ENCODE data around the gene THRB.

THRB gene

DNA sequence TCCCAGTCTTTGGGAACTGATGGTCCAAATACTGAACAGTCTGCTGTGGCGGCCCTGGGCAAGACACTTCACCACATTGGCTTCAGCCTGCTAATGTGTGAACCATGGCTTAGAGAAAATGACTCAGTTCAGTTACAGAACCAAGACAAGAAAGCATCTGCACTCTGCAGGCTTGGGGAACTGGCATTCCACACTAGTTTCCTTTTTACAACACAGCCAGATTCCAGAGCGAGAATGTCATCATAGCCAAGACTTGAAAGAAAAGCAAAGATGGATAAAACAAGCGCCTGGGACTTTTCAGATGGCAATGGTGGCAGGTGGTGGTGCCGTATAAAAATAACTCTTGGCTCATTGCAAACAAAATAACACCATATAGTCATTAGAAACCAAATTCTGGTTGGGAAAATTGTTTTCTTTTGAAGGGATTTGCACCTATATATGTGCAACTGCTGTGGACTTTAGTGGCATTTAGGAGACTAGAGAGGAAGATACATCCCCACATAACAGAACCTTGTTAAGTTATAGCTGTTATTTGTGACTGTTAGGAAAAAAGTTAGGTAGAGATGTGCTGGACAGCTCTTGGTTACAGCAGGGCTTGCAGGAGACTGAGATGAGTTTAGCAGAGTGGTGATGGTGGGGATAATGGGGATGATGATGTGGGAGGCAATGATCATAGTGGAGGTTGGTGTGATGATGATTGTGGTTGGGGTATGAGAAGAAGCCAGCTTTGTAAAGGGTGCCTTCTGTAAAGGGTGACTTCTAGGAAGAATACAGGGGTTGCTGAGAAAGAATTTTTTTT, 273.6 kb downstream of the THRB start:
- FAIRE-seq: no peak
- DNase-seq (ENCODE audit: insufficient read length, low spot score): no peak
- TF ChIP-seq, protein P1, sequence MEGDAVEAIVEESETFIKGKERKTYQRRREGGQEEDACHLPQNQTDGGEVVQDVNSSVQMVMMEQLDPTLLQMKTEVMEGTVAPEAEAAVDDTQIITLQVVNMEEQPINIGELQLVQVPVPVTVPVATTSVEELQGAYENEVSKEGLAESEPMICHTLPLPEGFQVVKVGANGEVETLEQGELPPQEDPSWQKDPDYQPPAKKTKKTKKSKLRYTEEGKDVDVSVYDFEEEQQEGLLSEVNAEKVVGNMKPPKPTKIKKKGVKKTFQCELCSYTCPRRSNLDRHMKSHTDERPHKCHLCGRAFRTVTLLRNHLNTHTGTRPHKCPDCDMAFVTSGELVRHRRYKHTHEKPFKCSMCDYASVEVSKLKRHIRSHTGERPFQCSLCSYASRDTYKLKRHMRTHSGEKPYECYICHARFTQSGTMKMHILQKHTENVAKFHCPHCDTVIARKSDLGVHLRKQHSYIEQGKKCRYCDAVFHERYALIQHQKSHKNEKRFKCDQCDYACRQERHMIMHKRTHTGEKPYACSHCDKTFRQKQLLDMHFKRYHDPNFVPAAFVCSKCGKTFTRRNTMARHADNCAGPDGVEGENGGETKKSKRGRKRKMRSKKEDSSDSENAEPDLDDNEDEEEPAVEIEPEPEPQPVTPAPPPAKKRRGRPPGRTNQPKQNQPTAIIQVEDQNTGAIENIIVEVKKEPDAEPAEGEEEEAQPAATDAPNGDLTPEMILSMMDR (IDR thresholded peaks at IDR 0.05; ENCODE audit: insufficient read depth, missing control alignments): no peak

DNA sequence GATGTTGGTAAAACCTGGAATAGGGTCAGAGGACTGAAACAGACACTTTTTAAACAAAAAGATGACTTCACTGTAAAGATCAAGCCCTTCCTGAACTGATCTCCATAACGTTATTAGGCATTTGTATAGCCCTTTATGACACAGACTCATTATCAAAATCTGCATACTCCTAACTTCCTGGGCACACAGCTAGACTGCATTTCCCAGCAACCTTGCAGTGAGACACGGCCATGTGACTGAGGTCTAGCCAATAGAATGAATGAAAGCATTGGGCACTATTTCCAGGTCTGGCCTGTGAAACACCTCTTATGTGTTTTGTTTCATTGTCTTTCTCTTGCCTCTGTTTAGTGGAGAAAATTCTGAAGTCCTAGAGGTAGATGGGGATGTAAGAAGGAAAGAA, 279.1 kb downstream of the THRB start:
- DNase-seq (ENCODE audit: insufficient read length, low spot score) (no peak), FAIRE-seq (no peak)
- TF ChIP-seq, protein P1 (IDR thresholded peaks at IDR 0.05; ENCODE audit: insufficient read depth, missing control alignments): no peak

DNA sequence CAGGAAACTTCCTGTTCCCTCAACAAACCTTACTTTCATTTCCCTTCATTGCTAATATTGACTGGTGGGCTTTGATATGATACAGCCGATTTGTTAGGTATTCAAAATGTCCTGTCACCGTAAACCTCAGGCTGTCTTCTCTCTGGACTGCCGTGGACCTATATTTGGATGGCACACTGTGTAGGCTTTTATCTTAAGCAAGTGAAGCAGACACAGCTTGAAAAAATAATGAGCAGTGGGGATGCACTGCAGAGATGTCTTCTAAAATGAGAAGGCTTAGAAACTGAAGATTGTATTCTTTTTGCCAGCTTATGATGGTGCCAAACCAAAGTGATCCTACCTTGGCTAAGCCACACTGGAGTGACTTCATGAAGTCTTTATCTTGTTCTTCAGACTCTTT, 283.3 kb downstream of the THRB start:
- no peak for DNase-seq (ENCODE audit: insufficient read length, low spot score)
- TF ChIP-seq, protein P1 (IDR thresholded peaks at IDR 0.05; ENCODE audit: insufficient read depth, missing control alignments): no peak
- FAIRE-seq: no peak

DNA sequence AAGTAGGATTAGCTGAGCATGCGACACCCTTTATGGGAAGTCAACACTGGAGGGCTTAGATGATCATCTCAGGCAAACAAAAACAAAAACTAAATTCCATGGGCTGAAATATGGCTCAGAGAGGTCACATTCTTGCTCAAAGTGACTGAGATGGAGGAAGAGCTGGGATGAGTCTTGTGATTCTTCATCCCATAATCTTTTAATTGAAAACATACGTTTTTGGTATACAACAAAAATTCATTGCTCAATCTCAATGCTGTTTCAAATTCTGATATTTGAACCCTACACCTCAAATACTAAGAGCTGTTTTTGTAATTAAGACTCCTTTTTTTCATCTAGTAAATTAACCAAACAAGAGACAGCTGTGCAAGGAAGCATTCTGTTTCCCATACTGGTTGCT, 292.6 kb downstream of the THRB start:
- FAIRE-seq (no peak), DNase-seq (ENCODE audit: insufficient read length, low spot score) (no peak)
- TF ChIP-seq, protein P1 (IDR thresholded peaks at IDR 0.05; ENCODE audit: insufficient read depth, missing control alignments): no peak

DNA sequence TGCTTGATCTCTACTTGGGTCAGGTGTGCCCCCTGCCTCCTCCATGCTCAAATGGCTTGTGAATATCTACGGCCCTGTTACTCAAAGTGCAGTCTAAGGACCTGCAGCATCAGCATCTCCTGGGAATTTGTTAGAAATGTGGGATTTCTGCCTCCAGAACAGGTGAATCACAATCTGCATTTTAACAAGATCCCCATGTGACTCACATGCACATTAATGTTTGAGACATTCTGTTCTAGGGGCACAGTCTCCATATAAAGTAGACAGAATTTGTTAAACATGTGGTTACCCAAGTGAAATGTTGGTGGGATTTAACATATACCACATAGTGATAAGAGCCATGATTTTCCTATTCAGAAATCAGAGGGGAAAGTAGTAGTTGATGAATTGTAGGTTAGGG, 293.3 kb downstream of the THRB start:
- peak; percentile 46 for FAIRE-seq
- DNase-seq (ENCODE audit: insufficient read length, low spot score): no peak
- TF ChIP-seq, protein P1 (IDR thresholded peaks at IDR 0.05; ENCODE audit: insufficient read depth, missing control alignments): no peak

DNA sequence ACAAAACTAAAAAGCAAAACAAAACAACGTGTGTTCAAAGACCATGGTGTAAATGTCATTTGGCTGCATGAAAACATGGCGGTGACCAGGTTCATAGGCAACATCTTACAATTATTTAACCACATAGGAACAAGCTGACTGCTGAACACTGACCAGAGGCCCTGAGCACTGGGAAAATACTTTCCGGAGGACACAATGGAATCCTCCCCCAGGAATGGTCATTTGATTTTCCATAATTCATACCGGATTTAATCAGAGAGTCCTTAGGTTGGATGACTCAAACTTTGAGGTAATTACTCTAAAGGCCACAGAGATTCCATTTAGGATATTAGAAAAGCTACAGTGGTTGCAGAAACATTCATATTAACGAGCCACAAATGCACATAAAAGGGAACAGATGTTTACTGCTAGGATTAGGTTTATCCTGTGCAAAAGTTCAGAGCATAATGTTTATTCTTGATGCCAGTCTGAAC, 294.8 kb downstream of the THRB start:
- FAIRE-seq (peak; percentile 25), DNase-seq (ENCODE audit: insufficient read length, low spot score) (no peak)
- TF ChIP-seq, protein P1 (IDR thresholded peaks at IDR 0.05; ENCODE audit: insufficient read depth, missing control alignments): no peak

DNA sequence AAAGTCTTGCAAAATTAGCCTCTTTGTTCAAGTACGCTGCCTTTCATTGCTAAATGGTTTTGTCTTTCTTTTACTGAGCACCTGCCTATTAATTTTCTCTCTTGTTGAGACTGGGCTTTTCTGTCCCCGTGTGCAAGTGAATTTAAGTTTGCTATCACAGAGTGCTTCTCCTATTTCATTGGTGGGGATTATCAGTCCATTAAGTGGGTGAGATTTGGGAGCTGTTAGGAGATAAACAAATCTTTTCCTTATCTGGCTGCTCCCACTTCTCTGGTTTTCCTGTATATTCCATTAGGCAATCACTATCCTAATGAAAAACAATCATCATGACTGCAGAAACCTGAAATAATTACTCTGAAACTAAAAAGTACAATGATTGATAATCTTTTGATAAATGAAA, 295.4 kb downstream of the THRB start:
- no peak for DNase-seq (ENCODE audit: insufficient read length, low spot score)
- FAIRE-seq: no peak
- TF ChIP-seq, protein P1 (IDR thresholded peaks at IDR 0.05; ENCODE audit: insufficient read depth, missing control alignments): no peak

All from D721Med (cell line).